PFSK-1 (cell line): Measurements from ENCODE around the gene PROM2.

Experiments used
- FOXP2 ChIP-seq: optimal IDR thresholded peaks from 2 replicates; pipeline ENCODE3; 2011; ENCODE audit warnings: borderline replicate concordance, control low read depth, inconsistent platforms; ENCODE audit not compliant: insufficient read depth; ENCODE audit errors: extremely low read length, extremely low read depth
- POLR2AphosphoS5 ChIP-seq: IDR thresholded peaks from 2 replicates; pipeline ENCODE4 v1.6.1; 2012; ENCODE audit warnings: low read depth, mild to moderate bottlenecking, control low read depth, low read length, moderate library complexity
- REST ChIP-seq, 2 experiments: IDR thresholded peaks; 2 replicates each; pipeline versions ENCODE4 v1.6.1 to v1.8.0; 2011 to 2012; ENCODE audit warnings: low read depth in 2 of 2, low read length in 2 of 2, control low read depth in 1 of 2, inconsistent platforms in 1 of 2, mild to moderate bottlenecking in 1 of 2, moderate library complexity in 1 of 2; ENCODE audit not compliant: insufficient read depth in 1 of 2
- SIN3A ChIP-seq: IDR thresholded peaks from 2 replicates; pipeline ENCODE4 v1.6.1; 2012; ENCODE audit warnings: mild to moderate bottlenecking, low read length, moderate library complexity, borderline replicate concordance; ENCODE audit not compliant: insufficient read depth
- TAF1 ChIP-seq: IDR thresholded peaks from 2 replicates; pipeline ENCODE4 v1.6.1; 2012; ENCODE audit warnings: low read length, control low read depth, borderline replicate concordance; ENCODE audit not compliant: insufficient read depth

Gene PROM2

GRCh38 chr2:95323347-95324155, 49.3 kb downstream of the PROM2 start:
- TF ChIP-seq POLR2AphosphoS5, result no peak
- TF ChIP-seq REST (IDR thresholded peaks at IDR 0.05; ENCODE audit: insufficient read depth in 1 of 2, low read depth in 2 of 2, low read length in 2 of 2), result no peak
- no peak for TF ChIP-seq TAF1
- no peak for TF ChIP-seq SIN3A
- TF ChIP-seq FOXP2, result no peak

- TF ChIP-seq POLR2AphosphoS5 (no peak), FOXP2 (no peak), SIN3A (no peak), REST (IDR thresholded peaks at IDR 0.05; ENCODE audit: insufficient read depth in 1 of 2, low read depth in 2 of 2, low read length in 2 of 2) (no peak), TAF1 (no peak)
These were observed 50.8 kb downstream of the PROM2 start for GRCh38 chr2:95325026-95325425.

GRCh38 chr2:95325590-95326432, 51.6 kb downstream of the PROM2 start:
- TF ChIP-seq FOXP2 (no peak), SIN3A (no peak), POLR2AphosphoS5 (no peak), REST (IDR thresholded peaks at IDR 0.05; ENCODE audit: insufficient read depth in 1 of 2, low read depth in 2 of 2, low read length in 2 of 2) (no peak), TAF1 (no peak)

- no peak for TF ChIP-seq SIN3A
- no peak for TF ChIP-seq REST (IDR thresholded peaks at IDR 0.05; ENCODE audit: insufficient read depth in 1 of 2, low read depth in 2 of 2, low read length in 2 of 2)
- no peak for TF ChIP-seq POLR2AphosphoS5
- no peak for TF ChIP-seq TAF1
- TF ChIP-seq FOXP2, result no peak
These were observed 52.3 kb downstream of the PROM2 start for GRCh38 chr2:95326433-95327140.
